UCSD-AML1 (cell line): Measurements from ENCODE around the gene ZNF467.

Source experiments
- DNase-seq: peaks from one replicate; lab custom pipeline; 2025; ENCODE audit not compliant: unreplicated experiment; lab: John Stamatoyannopoulos, UW

The ZNF467 gene

DNA sequence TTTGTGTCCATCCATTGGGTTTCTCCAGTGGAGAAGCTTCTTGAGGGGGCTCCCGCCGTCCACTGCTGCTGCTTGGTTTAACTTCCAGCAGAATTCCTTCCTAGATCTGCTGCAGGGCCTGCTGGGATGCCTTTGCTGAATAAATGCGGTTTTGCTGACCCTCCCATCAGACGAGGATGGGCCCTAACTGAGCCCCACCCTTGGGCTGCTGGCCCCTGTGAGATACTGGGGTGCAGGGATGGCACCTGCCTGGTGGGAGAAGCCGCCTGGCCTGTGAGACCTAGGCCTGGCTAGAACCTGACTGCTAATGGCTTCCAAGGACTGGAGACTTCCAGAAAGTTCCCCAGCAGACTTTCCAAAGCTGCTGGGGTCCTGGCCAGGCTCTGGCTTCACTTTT is 43.8 kb downstream of the ZNF467 start:
- DNase-seq = no peak

- no peak for DNase-seq
Measured at GRCh38 chr7:149728491-149729375, 44.7 kb downstream of the ZNF467 start.

- DNase-seq = no peak
Measured at GRCh38 chr7:149727899-149728476, 45.4 kb downstream of the ZNF467 start.

DNA sequence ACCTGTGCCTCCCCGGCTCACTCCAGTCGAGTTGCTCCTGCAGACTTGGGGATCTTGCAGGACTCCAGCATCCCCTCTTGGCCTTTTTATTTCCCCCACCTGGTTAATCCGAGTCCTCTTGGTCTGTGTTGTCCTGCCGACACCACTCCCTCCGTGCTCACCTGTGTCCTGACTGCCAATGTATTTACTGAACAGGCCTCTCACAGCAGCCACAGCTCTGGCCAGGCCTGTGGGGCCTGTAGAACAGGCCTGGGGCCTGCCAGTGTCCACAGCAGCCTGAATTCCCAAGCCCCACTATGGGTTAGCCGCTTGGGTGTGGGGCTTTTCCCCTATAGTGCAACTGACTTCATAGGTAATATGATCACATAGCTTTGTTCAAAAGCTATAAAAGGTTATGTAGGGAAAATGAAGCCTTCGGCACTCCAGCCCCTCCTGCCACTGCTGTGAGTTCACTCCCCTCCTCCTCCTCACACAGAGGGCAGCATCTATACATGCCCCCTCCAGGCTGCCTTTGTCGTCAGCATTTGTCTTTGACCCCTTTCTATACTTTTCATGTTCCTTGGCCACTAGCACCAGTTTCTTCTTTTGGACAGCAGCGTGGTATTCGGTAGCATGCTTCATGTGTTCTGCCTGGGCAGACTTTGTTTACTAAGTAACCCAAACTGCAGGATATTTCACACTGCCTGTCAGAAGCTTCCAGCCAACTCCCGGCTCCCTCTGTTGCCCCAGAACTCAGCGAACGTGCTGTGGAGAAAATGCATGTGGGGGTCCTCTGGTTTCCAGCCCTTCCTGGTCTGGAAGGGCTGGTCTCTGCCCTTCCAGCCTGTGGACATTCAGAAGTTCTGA is 46.1 kb downstream of the ZNF467 start:
- no peak for DNase-seq

- DNase-seq = no peak
Measured at GRCh38 chr7:149725916-149726315, 47.5 kb downstream of the ZNF467 start.

- no peak for DNase-seq
Measured at GRCh38 chr7:149725426-149725821, 48.0 kb downstream of the ZNF467 start.

DNA sequence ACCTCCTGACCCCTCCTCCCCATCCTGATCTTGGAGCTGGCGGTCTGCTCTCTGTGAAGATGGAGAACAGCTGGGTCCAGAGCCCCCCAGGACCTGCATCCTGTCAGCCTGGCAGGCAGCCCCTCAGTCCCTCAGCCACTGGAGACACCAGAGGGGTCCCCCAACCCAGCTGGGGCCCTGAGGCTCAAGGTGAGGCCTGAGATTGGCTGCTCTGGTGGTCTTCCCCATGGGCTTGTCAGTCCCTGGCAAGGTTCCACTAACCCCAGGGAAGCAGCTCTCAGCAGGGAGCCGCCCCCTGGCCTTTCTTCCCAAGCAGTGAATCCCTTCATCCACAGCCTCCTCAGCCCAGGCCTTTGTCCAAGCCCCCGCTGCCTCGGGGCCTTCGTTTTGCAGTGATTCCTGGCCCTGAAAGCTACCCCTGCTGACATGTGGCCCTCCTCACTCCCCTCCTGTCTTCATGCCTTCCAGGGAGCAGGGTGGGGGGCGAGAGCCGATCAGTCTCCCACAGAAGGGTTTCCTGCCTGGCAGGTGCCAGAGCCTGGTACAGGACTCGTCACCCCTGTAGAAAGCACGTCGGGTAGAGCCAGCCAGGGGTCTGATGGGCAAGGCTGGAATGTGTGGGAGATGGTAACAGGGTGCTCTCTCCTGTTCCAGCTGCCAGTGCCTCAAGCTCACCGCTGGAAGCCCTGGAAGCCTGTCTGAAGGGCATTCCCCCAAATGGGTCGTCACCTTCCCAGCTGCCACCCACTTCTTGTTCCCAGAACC is 48.5 kb downstream of the ZNF467 start:
- no peak for DNase-seq

DNA sequence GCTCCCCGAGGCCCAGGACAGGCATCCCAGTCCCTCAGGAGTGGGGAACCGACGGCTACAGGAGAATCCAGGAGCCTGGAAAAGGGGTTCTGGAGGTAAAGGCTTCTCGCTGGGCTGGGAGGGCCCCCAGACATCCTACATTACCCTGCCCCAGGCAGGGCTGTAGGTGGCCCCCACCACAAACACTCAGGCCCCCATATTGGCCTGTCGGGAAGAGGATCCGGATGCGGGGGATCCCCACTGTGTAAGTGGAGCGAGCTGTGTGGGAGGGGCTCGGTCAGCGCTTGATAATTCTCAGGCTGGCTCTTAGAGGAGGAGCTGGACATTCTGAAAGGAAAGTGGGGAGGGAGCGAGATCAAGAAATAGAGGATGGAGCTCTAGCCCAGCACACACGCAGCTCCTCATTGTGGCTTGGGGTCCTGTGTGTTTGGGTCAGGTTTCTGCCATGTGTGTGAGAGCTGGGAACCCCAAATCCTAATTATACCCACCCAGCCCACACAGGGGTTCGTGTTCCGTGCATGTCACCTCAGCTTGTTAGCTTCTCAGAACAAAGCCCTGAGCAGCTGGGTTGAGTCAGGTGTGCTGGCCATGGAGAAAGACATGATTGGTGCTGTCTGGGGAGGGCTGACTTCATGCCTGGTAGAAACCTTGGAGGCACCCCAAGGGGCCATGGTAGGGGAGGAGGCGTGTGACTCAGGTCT is 49.4 kb downstream of the ZNF467 start:
- DNase-seq = no peak

DNA sequence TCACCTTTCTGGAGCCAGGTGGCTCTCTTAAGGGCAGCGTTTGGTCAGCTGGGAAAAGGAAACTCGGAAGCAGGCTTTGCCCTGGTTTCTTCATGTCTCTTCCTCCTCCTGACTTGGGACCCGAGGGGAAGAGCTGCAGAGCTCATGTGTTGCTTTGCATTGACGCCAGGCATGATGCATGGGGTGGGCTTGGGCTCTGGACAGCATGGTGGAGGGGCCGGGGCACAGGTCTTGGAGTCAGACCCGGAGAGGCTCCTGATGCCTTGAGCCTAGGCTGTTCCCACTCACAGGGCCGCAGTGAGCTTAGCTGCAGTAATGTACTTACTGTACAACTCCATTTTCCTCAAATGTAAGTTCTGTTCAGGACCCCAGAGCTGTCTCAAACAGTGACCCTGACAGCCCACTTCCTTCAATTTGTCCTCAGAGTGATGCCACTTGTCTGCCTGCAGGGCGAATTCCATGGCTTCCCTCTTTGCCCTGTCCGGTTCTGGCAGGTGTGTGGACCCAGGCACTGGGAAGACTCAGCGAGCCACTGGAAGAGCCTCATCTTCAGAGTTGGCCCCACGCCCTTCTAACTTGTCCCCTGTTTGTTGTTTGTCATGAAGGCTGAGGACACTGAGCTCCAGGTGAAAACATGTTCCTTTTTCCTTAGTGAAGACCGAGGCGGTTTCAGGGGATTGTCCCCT is 50.2 kb downstream of the ZNF467 start:
- no peak for DNase-seq

DNA sequence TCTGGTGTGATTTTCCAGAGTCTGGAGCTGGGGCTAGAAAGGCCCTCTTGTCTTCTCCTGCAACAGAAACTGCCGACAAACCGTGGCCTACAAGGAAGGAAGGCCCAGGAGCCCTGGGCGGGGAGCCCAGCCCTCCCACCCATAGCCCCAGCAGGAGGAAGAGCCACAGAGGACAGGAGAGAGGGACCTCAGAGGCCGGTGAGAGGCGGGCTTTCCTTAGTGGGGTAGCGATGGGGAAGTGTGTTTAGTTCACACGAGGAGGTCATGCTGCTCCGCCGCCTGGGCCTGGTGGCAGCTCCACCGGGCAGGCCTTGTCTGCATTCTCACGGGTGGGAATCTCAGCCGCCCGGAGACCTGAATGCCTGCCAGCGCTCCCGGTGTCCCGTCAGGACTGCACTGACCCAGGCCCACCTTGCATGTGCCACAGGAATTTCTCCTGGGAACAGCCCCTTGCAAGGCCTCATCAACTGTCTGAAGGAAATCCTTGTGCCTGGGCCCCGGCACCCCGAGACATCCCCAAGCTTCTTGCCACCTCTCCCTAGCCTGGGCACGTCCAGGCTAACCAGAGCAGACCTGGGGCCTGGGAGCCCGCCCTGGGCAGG is 50.9 kb downstream of the ZNF467 start:
- DNase-seq = no peak

GRCh38 chr7:149721084-149721601 is 52.2 kb downstream of the ZNF467 start:
- no peak for DNase-seq

- no peak for DNase-seq
Measured at GRCh38 chr7:149720372-149721083, 52.9 kb downstream of the ZNF467 start.

DNA sequence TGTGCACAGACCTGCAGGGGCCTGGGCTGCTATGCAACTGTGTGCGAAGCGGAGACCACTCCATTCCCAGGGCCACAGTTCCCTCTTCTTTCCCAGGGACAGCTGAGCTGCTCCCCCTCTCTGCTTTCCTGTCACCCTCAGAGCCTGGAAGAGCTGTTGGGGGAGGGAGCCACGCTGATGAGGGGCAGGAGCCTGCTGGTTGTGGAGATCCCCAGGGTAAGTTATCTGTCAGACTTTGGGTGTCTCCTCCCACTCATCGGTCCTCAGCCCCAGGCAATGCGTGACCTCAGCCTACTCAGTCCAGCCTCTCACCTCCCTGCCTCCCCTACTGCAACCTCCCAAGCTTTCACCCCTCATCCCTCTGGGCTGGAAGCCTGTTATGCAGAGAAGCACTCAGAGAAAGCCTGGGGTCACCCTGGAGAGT is 53.5 kb downstream of the ZNF467 start:
- no peak for DNase-seq

DNA sequence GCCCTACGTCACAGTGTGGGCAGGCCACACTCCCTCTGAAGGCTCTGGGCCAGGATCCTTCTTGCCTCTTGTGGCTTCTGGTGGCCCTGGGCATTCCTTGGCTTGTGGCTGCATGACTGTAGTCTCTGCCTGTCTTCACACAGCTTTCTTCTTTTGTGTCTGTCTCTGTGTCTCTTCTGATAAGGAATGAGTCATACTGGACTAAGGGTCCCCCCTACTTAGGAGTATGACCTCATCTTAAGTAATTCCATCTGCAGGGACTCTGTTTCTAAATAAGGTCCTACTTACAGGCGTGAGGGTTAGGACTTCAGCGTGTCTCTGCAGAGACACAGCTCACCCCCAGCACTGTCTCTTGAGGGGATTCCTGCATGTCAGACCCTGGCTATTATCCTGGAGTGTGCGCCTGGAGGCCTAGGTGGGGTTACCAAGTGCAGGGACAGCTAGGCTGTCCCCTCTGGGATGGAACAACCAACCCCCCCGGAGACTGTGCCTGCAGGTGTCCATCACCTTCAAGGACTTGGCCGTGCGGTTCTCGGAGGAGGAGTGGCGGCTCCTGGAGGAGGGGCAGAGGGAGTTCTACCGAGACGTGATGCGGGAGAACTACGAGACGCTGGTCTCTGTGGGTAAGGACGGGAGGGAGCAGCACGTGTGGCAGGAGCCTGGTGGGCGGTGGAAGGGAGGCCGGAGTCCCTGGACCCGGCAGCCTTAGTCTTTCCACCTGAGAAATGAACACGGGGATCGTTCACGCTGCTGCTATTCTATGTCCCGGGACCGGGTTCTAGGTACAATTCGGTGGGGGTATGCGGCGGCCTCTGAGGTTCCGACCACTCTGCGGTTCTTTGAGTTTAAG is 54.1 kb downstream of the ZNF467 start:
- no peak for DNase-seq

GRCh38 chr7:149718730-149719049 is 54.7 kb downstream of the ZNF467 start:
- DNase-seq = no peak

DNA sequence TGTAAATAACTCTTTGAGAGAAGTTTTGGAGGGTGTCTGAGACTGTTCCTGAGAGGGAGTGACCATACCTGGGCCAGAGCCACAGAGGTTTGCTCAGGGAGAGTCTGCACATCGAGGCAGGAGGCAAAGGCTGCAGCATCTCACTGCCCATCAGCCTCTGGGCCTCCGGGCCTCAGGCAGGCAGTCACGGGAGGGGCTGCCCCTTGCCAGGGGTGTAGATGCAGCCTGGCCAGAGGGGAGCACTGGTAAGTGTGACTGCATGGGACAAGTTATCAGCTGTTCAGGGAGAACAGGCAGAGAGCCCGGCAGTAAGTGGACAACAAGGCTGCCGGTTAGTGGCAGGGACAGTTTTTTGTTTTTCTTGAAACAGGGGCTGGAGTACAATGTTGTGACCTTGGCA is 55.9 kb downstream of the ZNF467 start:
- no peak for DNase-seq

DNA sequence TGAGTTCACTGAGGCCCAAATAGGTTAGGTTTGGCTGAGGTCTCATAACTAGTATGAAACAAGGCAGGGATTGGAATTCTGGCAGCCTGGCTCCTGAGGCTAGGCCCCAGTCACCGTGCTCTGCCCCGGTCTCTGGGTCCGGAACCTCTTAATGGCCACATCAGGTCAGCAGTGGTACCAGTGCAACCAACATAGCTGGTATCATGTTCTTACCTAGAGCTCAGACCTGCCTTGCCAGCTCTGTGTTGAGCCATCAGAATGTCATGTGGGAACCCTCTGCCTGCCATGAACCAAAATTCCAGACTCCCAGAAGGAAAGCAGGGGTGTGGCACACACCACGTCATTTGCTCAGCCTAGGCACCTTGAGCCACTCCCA is 56.5 kb downstream of the ZNF467 start:
- DNase-seq = no peak
